HG02885 (cell line): ENCODE measurements around the gene KLHDC7B.
A peak's percentile ranks its signal among the peaks of the same experiment; 100 is the strongest.

Experiments used
- ATAC-seq: cut with Tn5 transposase; IDR thresholded peaks from one replicate; pipeline ENCODE4 v1.9.1; 2021; ENCODE audit warnings: mild to moderate bottlenecking; ENCODE audit not compliant: unreplicated experiment, poor library complexity

KLHDC7B gene

GRCh38 chr22:50545522-50546325, at the start of gene KLHDC7B:
Gene KLHDC7B, plus strand, starts transcription at chr22:50545899. Its CDS starts 345 bp downstream, at chr22:50546244.
- ATAC-seq = no peak

- ATAC-seq = no peak
Measured at GRCh38 chr22:50497093-50497492, 48.6 kb upstream of the KLHDC7B start.

GRCh38 chr22:50498322-50498890, 47.3 kb upstream of the KLHDC7B start:
- no peak for ATAC-seq

- no peak for ATAC-seq
Measured at GRCh38 chr22:50500452-50500851, 45.2 kb upstream of the KLHDC7B start.

- ATAC-seq = no peak
Measured at GRCh38 chr22:50502096-50502495, 43.6 kb upstream of the KLHDC7B start.

GRCh38 chr22:50502628-50503474, 42.8 kb upstream of the KLHDC7B start:
- no peak for ATAC-seq

GRCh38 chr22:50503475-50504145, 42.1 kb upstream of the KLHDC7B start:
- ATAC-seq = no peak

GRCh38 chr22:50504369-50505211, 41.1 kb upstream of the KLHDC7B start:
- no peak for ATAC-seq

GRCh38 chr22:50505276-50505775, 40.4 kb upstream of the KLHDC7B start:
- no peak for ATAC-seq

GRCh38 chr22:50505776-50506610, 39.7 kb upstream of the KLHDC7B start:
- ATAC-seq = no peak

- ATAC-seq = peak; percentile 1
Measured at GRCh38 chr22:50506611-50507420, 38.9 kb upstream of the KLHDC7B start.

GRCh38 chr22:50507421-50507990, 38.2 kb upstream of the KLHDC7B start, which contains the start of gene LMF2:
Gene LMF2, minus strand, starts transcription at chr22:50507702. Its CDS starts 27 bp downstream, at chr22:50507675.
- peak; percentile 71 for ATAC-seq

GRCh38 chr22:50507991-50508884, 37.5 kb upstream of the KLHDC7B start, which contains the start of gene NCAPH2:
Gene NCAPH2, plus strand, starts transcription at chr22:50508224. Its CDS starts 114 bp downstream, at chr22:50508338.
- peak; percentile 74 for ATAC-seq

- no peak for ATAC-seq
Measured at GRCh38 chr22:50508897-50509296, 36.8 kb upstream of the KLHDC7B start.

- ATAC-seq = no peak
Measured at GRCh38 chr22:50513175-50513574, 32.5 kb upstream of the KLHDC7B start.

GRCh38 chr22:50516068-50516467, 29.6 kb upstream of the KLHDC7B start:
- ATAC-seq = no peak
